ENCODE measurements around the gene ANXA4.

ANXA4 gene

GRCh38 chr2:69815717-69816116, 73.8 kb downstream of the ANXA4 start:
- H3K4me1 ChIP-seq = peaks cover 0 to 3% (median 1%) of the 10 kb centered on the region in 4 donors
- no peak overlapping the region for H3K27ac ChIP-seq
- TF ChIP-seq CTCF (IDR thresholded peaks at IDR 0.05) = no peak
- no peaks in the 10 kb centered on the region for H3K9me3 ChIP-seq
- no peak overlapping the region for H3K4me3 ChIP-seq
- intact Hi-C loops (cut with DNase I; ENCODE audit: low total_unique reads) = loop anchor here (5.0 kb wide), 1 partner anchor 258 kb away; no protein-coding TSS in a partner anchor
- no peak for DNase-seq
- no peaks in the 10 kb centered on the region for H3K27me3 ChIP-seq
- H3K36me3 ChIP-seq = peaks cover 24 to 67% (median 39%) of the 10 kb centered on the region in 3 donors

- Histone ChIP-seq H3K27me3 (no peaks in the 10 kb centered on the region), H3K27ac (no peak overlapping the region)
- TF ChIP-seq CTCF (IDR thresholded peaks at IDR 0.05) = peak; percentile 88 to 98
Observed at GRCh38 chr2:69816923-69817542, 75.1 kb downstream of the ANXA4 start.

GRCh38 chr2:69817729-69818501, 76.0 kb downstream of the ANXA4 start:
- peaks cover 0 to 3% (median 1%) of the 10 kb centered on the region in 4 donors for H3K4me1 ChIP-seq
- no peak overlapping the region for H3K4me3 ChIP-seq
- H3K27ac ChIP-seq = no peak overlapping the region
- H3K36me3 ChIP-seq = peaks cover 24 to 63% (median 39%) of the 10 kb centered on the region in 3 donors
- no peak for DNase-seq
- TF ChIP-seq CTCF (IDR thresholded peaks at IDR 0.05) = no peak
- no peaks in the 10 kb centered on the region for H3K9me3 ChIP-seq
- no peaks in the 10 kb centered on the region for H3K27me3 ChIP-seq
- intact Hi-C loops (cut with DNase I; ENCODE audit: low total_unique reads) = loop anchor here (2.0 to 5.0 kb wide), 2 partner anchors 91 to 261 kb away; no protein-coding TSS in a partner anchor

More at GRCh38 chr2:69816923-69817542, 75.1 kb downstream of the ANXA4 start:
- intact Hi-C loops (cut with DNase I; ENCODE audit: low total_unique reads) = loop anchor here (5.0 kb wide), 1 partner anchor 260 kb away; no protein-coding TSS in a partner anchor
- H3K4me1 ChIP-seq = peaks cover 0 to 3% (median 1%) of the 10 kb centered on the region in 4 donors
- DNase-seq = peak; percentile 85 to 89
- no peak overlapping the region for H3K4me3 ChIP-seq
- H3K36me3 ChIP-seq = peaks cover 27 to 67% (median 40%) of the 10 kb centered on the region in 3 donors
- H3K9me3 ChIP-seq = no peaks in the 10 kb centered on the region

- no peak overlapping the region for H3K4me3 ChIP-seq
- H3K9me3 ChIP-seq = no peaks in the 10 kb centered on the region
- peaks cover 0 to 32% (median 20%) of the 10 kb centered on the region in 4 donors for H3K4me1 ChIP-seq
- H3K27ac ChIP-seq = no peak overlapping the region
- peak in 1 of 2 donors; percentile 44 for DNase-seq
- intact Hi-C loops (cut with DNase I; ENCODE audit: low total_unique reads) = no loop called here
- TF ChIP-seq CTCF (IDR thresholded peaks at IDR 0.05) = no peak
- peaks cover 0 to 5% (median 3%) of the 10 kb centered on the region in 3 donors for H3K36me3 ChIP-seq
- no peaks in the 10 kb centered on the region for H3K27me3 ChIP-seq
Observed at GRCh38 chr2:69827796-69828540, 86.0 kb downstream of the ANXA4 start.

GRCh38 chr2:69828938-69829255, 87.0 kb downstream of the ANXA4 start:
- Histone ChIP-seq H3K9me3 (no peaks in the 10 kb centered on the region), H3K36me3 (peaks cover 0 to 8% (median 2%) of the 10 kb centered on the region in 3 donors), H3K4me3 (peak overlapping the region; percentile 77 to 95), H3K27me3 (no peaks in the 10 kb centered on the region), H3K27ac (peak overlapping the region; percentile 93 to 95), H3K4me1 (peaks cover 0 to 39% (median 20%) of the 10 kb centered on the region in 4 donors)
- intact Hi-C loops (cut with DNase I; ENCODE audit: low total_unique reads) = no loop called here
- TF ChIP-seq CTCF (IDR thresholded peaks at IDR 0.05) = no peak
- DNase-seq = no peak
